Measurements from ENCODE around the gene HOXA9. TPM values are rescaled to one million over a fixed set of nuclear protein-coding genes. Genes with fewer than 3 reads are reported as not detected.

Gene HOXA9
- total and polyA plus RNA-seq, 10 donors: 0.46 to 3.0 (median 0.98) TPM

DNA sequence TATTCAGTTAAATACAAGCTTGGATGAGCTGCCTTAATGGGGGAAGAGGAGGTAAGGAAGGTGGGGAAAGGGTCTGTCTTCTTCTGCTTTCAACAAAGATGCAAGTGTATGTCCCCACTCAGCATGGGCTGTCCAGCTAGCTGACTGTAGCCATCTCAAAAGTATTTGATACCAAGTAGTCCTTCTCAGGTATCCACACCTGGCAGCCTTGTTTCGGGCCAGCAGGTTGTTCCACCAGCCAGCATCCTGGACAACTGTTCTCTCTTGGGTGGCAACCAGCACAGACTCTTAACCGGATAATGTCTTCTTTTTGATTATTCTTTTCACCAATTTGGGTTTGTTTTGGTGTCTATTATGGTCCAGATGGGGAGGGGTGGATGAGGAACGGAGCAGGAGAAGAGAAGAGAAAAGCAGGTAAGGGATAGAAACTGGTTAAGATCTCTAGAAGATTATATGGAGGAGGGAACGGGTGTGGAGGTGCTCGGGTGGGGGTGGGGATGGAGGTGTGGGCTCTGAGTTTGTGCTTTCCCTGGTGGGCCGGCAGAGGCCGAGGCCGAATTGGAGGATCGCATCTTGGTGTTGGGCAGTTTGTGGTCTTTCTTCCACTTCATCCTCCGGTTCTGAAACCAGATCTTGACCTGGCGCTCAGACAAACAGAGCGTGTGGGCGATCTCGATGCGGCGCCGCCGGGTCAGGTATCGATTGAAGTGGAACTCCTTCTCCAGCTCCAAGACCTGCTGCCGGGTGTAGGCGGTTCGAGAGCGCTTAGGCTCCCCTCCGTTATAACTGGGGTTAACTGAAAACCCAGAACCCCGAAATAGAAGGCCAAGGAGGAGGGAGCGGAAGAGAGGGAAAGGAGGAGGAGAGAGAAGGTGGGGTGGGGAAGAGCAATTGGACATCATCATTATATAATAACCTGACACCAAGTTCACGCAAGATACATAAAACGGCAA lies 36.3 kb downstream of the HOXA9 start:
- H3K4me3 ChIP-seq: peak overlapping the region; percentile 12 to 87 (median 58)
- TF ChIP-seq, protein P1, sequence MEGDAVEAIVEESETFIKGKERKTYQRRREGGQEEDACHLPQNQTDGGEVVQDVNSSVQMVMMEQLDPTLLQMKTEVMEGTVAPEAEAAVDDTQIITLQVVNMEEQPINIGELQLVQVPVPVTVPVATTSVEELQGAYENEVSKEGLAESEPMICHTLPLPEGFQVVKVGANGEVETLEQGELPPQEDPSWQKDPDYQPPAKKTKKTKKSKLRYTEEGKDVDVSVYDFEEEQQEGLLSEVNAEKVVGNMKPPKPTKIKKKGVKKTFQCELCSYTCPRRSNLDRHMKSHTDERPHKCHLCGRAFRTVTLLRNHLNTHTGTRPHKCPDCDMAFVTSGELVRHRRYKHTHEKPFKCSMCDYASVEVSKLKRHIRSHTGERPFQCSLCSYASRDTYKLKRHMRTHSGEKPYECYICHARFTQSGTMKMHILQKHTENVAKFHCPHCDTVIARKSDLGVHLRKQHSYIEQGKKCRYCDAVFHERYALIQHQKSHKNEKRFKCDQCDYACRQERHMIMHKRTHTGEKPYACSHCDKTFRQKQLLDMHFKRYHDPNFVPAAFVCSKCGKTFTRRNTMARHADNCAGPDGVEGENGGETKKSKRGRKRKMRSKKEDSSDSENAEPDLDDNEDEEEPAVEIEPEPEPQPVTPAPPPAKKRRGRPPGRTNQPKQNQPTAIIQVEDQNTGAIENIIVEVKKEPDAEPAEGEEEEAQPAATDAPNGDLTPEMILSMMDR (IDR thresholded peaks at IDR 0.05 in 8 of 11, conservative IDR thresholded peaks at IDR 0.05 in 3 of 11): no peak
- intact Hi-C loops (cut with DNase I; ENCODE audit: low total_unique reads): no loop called here
- DNase-seq: no peak
- H3K27me3 ChIP-seq (replicated peaks in 1 of 7): peaks cover 0 to 14% (median 0%) of the 10 kb centered on the region in 7 donors
- H3K4me1 ChIP-seq: peaks cover 0 to 22% (median 6%) of the 10 kb centered on the region in 6 donors
- no peaks in the 10 kb centered on the region for H3K9me3 ChIP-seq
- WGBS, 5 donors: 70 to 82% (median 78%) methylated on average over 28 of the region's 28 CpGs
- H3K36me3 ChIP-seq: no peaks in the 10 kb centered on the region
- peak overlapping the region in 5 of 8 donors; percentile 86 to 94 (median 91) for H3K27ac ChIP-seq

DNA sequence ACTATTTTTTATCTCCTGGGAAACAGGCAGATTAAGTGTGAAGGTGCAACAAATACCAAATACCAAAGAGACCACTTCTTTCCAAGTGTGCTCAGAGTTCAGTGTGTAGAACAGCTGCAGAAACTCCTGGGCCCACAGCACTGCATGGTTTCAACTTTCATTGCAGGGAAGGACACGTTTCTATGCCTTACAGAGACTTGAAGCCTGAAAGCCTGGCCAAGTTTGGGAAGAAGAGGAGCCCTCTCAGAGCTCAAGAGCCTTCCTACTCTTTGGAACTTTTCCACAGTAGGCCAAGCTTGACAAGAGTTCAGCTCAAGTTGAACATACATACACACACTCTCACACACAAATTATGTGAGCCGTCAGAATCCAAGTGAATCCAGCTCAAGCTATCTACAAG lies 37.3 kb downstream of the HOXA9 start:
- H3K4me3 ChIP-seq: no peak overlapping the region
- peaks cover 0 to 14% (median 0%) of the 10 kb centered on the region in 7 donors for H3K27me3 ChIP-seq (replicated peaks in 1 of 7)
- TF ChIP-seq POLR2A (IDR thresholded peaks at IDR 0.05) (no peak), POLR2AphosphoS5 (IDR thresholded peaks at IDR 0.05) (no peak)
- TF ChIP-seq, protein P1 (IDR thresholded peaks at IDR 0.05 in 8 of 11, conservative IDR thresholded peaks at IDR 0.05 in 3 of 11): no peak
- no peaks in the 10 kb centered on the region for H3K9me3 ChIP-seq
- DNase-seq: no peak
- H3K27ac ChIP-seq: no peak overlapping the region
- intact Hi-C loops (cut with DNase I; ENCODE audit: low total_unique reads): no loop called here
- peaks cover 0 to 24% (median 3%) of the 10 kb centered on the region in 6 donors for H3K4me1 ChIP-seq
- WGBS, 5 donors: 49 to 81% (median 69%) methylated on average over 2 of the region's 2 CpGs
- no peaks in the 10 kb centered on the region for H3K36me3 ChIP-seq

DNA sequence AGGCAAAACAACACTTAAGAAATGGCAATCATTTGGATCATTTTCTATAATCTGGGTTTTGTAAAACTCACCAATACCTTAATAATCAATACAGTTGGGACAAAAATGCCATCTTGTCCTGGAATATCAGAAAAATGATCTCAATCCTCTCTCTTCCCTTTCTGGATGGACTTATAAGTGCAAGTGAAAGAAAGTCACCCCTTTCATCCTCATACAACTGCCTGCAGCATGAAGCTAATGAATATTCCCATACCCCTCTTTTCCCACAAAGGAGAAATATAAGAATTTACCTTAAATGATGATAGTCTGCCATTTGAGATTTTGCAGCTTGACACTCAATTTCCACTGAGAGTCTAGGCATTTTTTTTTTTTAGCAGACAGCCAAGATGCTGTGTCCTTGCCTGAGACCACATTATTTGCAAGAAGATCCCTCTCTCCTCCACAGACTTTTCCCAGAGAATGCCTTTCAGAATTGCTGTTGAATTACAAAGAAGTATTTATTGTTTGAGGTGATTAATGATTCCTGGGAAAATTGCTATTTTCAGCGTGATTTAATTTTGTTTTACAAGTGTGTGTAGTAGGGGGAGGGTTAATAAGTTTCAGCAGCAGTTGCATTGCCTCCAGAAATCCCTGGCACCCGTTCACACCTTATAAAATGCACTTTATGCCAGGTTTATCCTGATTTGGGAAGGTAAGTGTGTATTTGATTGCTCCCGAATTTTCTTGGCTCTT lies 38.6 kb downstream of the HOXA9 start:
- peaks cover 0 to 26% (median 3%) of the 10 kb centered on the region in 6 donors for H3K4me1 ChIP-seq
- TF ChIP-seq, protein P1 (IDR thresholded peaks at IDR 0.05 in 8 of 11, conservative IDR thresholded peaks at IDR 0.05 in 3 of 11): no peak
- TF ChIP-seq POLR2A (IDR thresholded peaks at IDR 0.05) (no peak), POLR2AphosphoS5 (IDR thresholded peaks at IDR 0.05) (no peak)
- peaks cover 0 to 14% (median 0%) of the 10 kb centered on the region in 7 donors for H3K27me3 ChIP-seq (replicated peaks in 1 of 7)
- no peaks in the 10 kb centered on the region for H3K36me3 ChIP-seq
- DNase-seq: no peak
- no peaks in the 10 kb centered on the region for H3K9me3 ChIP-seq
- H3K27ac ChIP-seq: no peak overlapping the region
- 70 to 85% (median 79%) methylated on average over 3 of the region's 3 CpGs for WGBS, 5 donors
- intact Hi-C loops (cut with DNase I; ENCODE audit: low total_unique reads): no loop called here
- no peak overlapping the region for H3K4me3 ChIP-seq

DNA sequence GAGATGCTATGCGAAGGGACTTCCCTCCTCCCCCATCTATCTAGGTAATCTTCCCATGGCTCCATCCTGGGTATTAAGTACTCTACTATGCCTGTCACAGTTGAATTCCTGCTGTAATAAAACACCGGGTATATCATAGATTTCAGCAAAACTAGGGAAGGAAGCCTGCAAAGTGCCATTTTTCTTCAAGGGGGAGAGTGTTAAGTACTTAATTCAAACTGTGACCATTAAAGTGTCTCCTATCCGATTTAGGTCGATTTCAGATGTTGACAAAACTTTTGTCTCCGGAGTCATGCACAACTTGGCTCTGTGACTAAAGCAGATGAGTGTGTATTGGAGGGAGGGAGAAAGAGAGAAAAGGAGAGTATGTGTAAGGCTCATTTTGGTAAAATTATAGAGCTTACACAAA lies 39.3 kb downstream of the HOXA9 start:
- H3K27me3 ChIP-seq (replicated peaks in 1 of 7): peaks cover 0 to 10% (median 0%) of the 10 kb centered on the region in 7 donors
- H3K36me3 ChIP-seq: no peaks in the 10 kb centered on the region
- TF ChIP-seq POLR2A (IDR thresholded peaks at IDR 0.05): no peak
- no peak for TF ChIP-seq POLR2AphosphoS5 (IDR thresholded peaks at IDR 0.05)
- TF ChIP-seq, protein P1 (IDR thresholded peaks at IDR 0.05 in 8 of 11, conservative IDR thresholded peaks at IDR 0.05 in 3 of 11): no peak
- WGBS, 5 donors: 73 to 80% (median 77%) methylated on average over 5 of the region's 5 CpGs
- no peaks in the 10 kb centered on the region for H3K9me3 ChIP-seq
- DNase-seq: no peak
- intact Hi-C loops (cut with DNase I; ENCODE audit: low total_unique reads): no loop called here
- H3K27ac ChIP-seq: no peak overlapping the region
- peaks cover 0 to 18% (median 0%) of the 10 kb centered on the region in 6 donors for H3K4me1 ChIP-seq
- H3K4me3 ChIP-seq: no peak overlapping the region
